8988T (cell line): ENCODE data around the gene N4BP2.
A peak's percentile ranks its signal among the peaks of the same experiment; 100 is the strongest.
"Not testable (repeated sequence)": the region's sequence is repeated elsewhere in the genome, so short reads cannot be mapped to it uniquely, and the experiment has no call there.

Experiments used
- DNase-seq: peaks from one replicate; pipeline ENCODE4 v3.0.0; 2011

Gene N4BP2

GRCh38 chr4:40056716-40057585 lies at the start of gene N4BP2:
Gene N4BP2 (plus strand): TSS chr4:40056850. CDS start chr4:40097341, 40,491 bp downstream.
- peak; percentile 62 for DNase-seq

GRCh38 chr4:40016007-40016406 lies 40.6 kb upstream of the N4BP2 start:
- DNase-seq: no peak

- no peak for DNase-seq
Measured at GRCh38 chr4:40020221-40020620, 36.4 kb upstream of the N4BP2 start.

DNA sequence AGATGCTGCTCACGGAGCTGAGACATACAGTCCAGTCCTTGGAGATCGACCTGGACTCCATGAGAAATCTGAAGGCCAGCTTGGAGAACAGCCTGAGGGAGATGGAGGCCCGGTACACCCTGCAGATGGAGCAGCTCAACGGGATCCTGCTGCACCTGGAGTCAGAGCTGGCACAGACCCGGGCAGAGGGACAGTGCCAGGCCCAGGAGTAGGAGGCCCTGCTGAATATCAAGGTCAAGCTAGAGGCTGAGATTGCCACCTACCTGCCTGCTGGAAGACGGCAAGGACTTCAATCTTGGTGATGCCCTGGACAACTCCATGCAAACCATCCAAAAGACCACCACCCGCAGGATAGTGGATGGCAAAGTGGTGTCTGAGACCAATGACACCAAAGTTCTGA lies 35.5 kb upstream of the N4BP2 start:
- DNase-seq: not testable (repeated sequence)

DNA sequence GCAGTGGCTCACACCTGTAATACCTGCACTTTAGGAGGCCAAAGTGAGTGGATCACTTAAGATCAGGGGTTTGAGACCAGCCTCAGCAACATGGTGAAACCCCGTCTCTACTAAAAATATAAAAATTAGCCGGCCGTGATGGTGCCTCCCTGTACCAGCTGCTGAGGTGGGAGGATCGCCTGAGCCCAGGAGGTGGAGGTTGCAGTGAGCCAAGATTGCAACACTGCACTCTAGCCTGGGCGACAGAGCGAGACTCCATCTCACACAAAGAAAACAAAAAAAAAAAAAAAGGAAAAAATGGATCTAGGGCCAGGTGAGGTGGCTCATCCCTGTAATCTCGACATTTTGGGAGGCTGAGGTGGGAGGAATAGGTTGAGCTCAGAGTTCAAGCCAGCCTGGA lies 32.6 kb upstream of the N4BP2 start:
- not testable (repeated sequence) for DNase-seq

DNA sequence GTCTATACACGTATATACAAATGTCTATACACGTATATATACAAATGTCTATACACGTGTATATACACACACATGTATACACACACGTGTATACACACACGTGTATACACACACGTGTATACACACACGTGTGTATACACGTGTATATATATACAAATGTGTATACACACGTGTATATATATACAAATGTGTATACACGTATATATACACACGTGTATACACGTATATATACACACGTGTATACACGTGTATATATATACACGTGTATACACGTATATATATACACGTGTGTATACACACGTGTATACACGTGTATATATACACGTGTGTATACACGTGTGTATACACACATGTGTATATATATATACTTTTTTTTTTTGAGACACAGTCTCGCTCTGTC lies 23.9 kb upstream of the N4BP2 start:
- no peak for DNase-seq

DNA sequence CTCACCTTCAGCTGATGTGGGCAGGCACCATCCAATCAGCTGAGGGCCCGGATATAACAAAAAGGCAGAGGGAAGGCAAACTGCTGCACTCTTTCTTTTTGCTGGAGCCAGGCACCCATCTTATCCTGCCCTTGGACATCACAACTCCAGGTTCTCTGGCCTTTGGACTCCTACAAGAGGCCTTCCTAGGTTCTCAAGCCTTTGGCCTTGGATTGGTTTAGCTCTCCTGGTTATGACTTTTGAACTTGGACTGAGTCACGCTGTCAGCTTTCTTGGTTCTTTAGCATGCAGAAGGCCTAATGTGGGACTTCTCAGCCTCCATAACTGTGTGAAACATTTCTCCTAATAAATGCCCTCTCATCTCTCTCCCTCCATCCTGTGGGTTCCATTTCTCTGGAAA lies 23.0 kb upstream of the N4BP2 start:
- no peak for DNase-seq

- no peak for DNase-seq
Measured at GRCh38 chr4:40038977-40039376, 17.7 kb upstream of the N4BP2 start.

DNA sequence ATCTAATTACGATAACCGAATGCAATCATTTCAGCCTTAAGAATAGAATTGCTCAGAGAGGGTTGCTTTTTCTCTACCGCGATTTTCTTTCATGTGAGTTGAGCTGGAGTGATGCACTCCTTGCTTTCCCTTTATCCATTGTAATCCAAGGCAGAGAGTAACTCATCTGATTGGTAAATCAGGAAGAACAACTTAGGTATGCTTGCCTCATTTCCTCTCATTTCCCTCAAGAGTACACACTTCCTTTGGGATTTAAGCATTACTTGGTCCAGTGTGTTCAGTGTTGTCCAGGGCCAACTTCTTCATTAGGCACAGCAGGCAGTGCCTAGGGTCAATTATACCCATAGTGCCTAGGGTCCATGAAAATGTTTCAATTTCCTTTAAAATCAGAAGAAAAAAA lies 15.7 kb upstream of the N4BP2 start:
- no peak for DNase-seq

GRCh38 chr4:40043786-40044185 lies 12.9 kb upstream of the N4BP2 start:
- no peak for DNase-seq

- no peak for DNase-seq
Measured at GRCh38 chr4:40046311-40046980, 10.2 kb upstream of the N4BP2 start.

GRCh38 chr4:40053161-40053560 lies 3.5 kb upstream of the N4BP2 start:
- DNase-seq: no peak

DNA sequence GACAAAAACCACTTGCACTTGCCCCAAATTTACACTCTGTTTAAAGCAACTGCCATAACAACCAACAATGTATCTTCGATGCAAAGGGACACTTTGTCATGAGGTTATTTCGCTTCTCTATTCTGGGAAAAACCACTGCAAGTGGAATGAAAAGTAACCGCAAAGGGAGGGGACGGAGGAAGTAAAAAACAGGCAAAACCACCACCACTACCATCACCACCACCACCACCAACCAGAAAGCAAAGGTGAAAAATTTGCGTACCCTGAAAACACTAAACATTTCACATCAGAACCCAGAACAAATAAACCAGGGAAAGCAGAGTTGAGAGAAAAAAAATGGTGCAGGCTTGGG lies 1.2 kb upstream of the N4BP2 start:
- DNase-seq: no peak

- DNase-seq: peak; percentile 39
Measured at GRCh38 chr4:40055863-40056715, 561 bp upstream of the N4BP2 start.

DNA sequence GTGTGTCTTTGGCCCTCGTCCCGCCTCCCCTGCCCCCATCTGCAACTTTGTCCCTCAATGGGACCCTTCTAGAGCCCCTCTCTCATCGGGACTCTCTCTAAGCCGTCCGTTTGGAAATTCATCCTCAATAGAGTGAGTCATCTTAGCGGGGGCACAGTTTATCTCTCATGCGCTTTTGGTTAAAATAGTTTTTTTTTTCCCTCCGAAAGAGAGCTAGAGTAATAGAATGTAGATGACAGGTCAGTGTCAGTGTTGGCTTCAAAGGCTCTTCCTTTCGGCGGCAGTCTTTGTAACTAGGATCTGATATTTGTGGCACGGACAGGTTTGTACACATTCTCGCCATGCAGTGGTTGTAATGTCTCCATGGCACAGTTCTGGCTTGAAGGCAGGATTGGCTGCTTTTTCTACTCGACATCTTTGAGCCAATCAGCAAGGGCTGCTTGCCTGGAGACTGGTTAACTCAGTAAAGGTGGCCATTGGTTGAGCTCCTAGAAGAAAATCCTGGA lies 989 bp downstream of the N4BP2 start:
- peak; percentile 75 for DNase-seq

- no peak for DNase-seq
Measured at GRCh38 chr4:40058121-40058520, 1.5 kb downstream of the N4BP2 start.

GRCh38 chr4:40058854-40059253 lies 2.2 kb downstream of the N4BP2 start:
- no peak for DNase-seq

DNA sequence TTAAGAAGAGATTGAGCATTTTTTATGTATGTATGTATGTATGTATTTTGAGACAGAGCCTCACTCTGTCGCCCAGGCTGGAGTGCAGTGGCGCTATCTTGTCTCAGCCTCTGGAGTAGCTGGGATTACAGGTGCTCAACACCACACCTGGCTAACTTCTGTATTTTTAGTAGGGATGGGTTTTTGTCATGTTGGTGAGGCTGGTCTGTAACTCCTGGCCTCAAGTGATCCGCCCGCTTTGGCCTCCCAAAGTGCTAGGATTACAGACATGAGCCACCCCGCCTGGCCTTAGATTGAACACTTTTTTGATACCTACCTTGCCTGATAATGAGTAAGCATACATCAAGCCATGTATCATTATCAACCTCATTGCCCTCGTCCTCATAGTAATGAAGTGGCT lies 2.7 kb downstream of the N4BP2 start:
- no peak for DNase-seq

DNA sequence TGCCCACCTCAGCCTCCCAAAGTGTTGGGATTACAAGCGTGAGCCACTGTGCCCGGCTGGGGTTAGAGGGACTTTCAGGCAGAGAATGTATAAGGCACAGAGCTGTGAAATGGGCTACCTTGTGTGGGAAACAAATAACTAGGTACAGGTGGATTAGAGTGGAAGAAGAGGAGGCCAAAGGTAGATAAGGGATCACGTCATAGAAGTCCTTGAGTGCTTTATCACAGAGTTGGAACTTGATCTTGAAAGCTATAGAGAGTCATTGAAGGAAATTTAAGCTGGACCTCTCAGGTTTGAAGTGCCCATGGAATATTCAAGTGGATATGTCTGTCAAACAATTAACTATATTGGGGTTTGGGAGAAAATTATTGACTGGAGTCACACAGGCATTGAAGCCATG lies 8.4 kb downstream of the N4BP2 start:
- no peak for DNase-seq

DNA sequence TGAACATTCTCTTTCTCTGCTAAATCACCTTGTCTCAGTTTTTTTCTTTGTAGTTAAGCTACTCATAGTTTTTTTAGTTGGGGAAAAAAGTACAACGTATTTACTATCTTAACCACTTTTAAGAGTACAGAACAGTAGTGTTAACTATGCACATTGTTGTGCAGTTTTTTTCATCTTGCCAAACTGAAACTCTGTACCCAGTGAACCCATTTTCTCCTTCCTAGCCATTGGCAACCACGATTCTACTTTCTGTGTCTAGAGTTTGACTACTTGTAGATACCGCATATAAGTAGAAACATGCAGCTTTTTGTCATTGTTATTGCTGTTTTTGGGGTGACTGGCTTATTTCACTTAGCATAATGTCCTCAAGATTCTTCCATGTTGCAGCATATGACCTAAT lies 10.0 kb downstream of the N4BP2 start:
- no peak for DNase-seq

DNA sequence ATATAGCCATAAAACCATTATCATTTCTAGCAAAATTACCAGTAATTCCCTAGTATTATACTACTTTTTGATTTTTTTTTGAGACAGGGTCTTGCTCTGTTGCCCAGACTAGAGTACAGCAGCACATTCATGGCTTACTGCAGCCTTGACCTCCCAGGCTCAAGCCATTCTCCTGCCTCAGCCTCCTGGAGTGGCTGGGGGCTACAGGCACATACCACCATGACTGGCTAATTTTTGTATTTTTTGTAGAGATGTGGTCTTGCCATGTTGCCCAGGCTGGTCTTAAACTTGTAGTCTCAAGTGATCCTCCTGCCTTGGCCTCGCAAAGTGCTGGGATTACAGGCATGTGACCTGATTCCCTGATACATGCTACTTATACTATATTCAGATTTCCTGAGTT lies 13.7 kb downstream of the N4BP2 start:
- DNase-seq: no peak

GRCh38 chr4:40086421-40086820 lies 29.8 kb downstream of the N4BP2 start:
- no peak for DNase-seq

GRCh38 chr4:40087799-40088366 lies 31.2 kb downstream of the N4BP2 start:
- no peak for DNase-seq
